WTC11 (cell line): Measurements from ENCODE around the gene SNTB2.

ENCODE experiments used
- GABPB1 ChIP-seq: sonication (generic); formaldehyde crosslinking; IDR thresholded peaks from 2 replicates; pipeline ENCODE4 v1.8.1; 2023; ENCODE audit warnings: mild to moderate bottlenecking, missing genetic modification reagents
- NFATC4 ChIP-seq: fragments of 250-450 bp; sonication (Bioruptor Pico); IDR thresholded peaks from 2 replicates; pipeline ENCODE4 v1.9.0; 2021; ENCODE audit warnings: mild to moderate bottlenecking
- NR1H2 ChIP-seq: sonication (generic); formaldehyde crosslinking; IDR thresholded peaks from 2 replicates; pipeline ENCODE4 v1.9.0; 2021; ENCODE audit warnings: mild to moderate bottlenecking, moderate library complexity, missing genetic modification reagents
- NR3C1 ChIP-seq: sonication (generic); formaldehyde crosslinking; conservative IDR thresholded peaks from 2 replicates; pipeline ENCODE4 v1.8.1; 2023; ENCODE audit warnings: low read depth, mild to moderate bottlenecking, missing genetic modification reagents
- RELA ChIP-seq: sonication (generic); formaldehyde crosslinking; IDR thresholded peaks from 2 replicates; pipeline ENCODE4 v1.8.1; 2022; ENCODE audit warnings: missing genetic modification reagents, mild to moderate bottlenecking, borderline replicate concordance
- TEAD4 ChIP-seq: sonication (generic); formaldehyde crosslinking; IDR thresholded peaks from 2 replicates; pipeline ENCODE4 v1.8.0; 2022; ENCODE audit warnings: mild to moderate bottlenecking, missing genetic modification reagents
- ZBTB21 ChIP-seq: sonication (generic); formaldehyde crosslinking; IDR thresholded peaks from 2 replicates; pipeline ENCODE4 v1.8.1; 2023; ENCODE audit warnings: mild to moderate bottlenecking, missing genetic modification reagents, borderline replicate concordance
- ZNF121 ChIP-seq: sonication (generic); formaldehyde crosslinking; IDR thresholded peaks from 2 replicates; pipeline ENCODE4 v1.8.0; 2023; ENCODE audit warnings: missing genetic modification reagents
- TF ChIP-seq, protein P1 (sequence below): fragments of 200-600 bp; IDR thresholded peaks from 2 replicates; pipeline ENCODE4 v1.8.0; 2022; ENCODE audit warnings: antibody characterized with exemption
- TF ChIP-seq, protein P2 (sequence below): sonication (generic); formaldehyde crosslinking; IDR thresholded peaks from 2 replicates; pipeline ENCODE4 v1.8.0; 2023; ENCODE audit warnings: mild to moderate bottlenecking, missing genetic modification reagents
- TF ChIP-seq, protein P3 (sequence below): sonication (generic); formaldehyde crosslinking; IDR thresholded peaks from 2 replicates; pipeline ENCODE4 v1.8.0; 2022; ENCODE audit warnings: mild to moderate bottlenecking, missing genetic modification reagents
- TF ChIP-seq, protein P4 (sequence below): sonication (generic); formaldehyde crosslinking; IDR thresholded peaks from 2 replicates; pipeline ENCODE4 v1.8.0; 2023; ENCODE audit warnings: missing genetic modification reagents, mild to moderate bottlenecking, borderline replicate concordance
- TF ChIP-seq, protein P5 (sequence below): sonication (generic); formaldehyde crosslinking; conservative IDR thresholded peaks from 2 replicates; pipeline ENCODE4 v1.8.1; 2022; ENCODE audit warnings: mild to moderate bottlenecking, missing genetic modification reagents

DNA sequence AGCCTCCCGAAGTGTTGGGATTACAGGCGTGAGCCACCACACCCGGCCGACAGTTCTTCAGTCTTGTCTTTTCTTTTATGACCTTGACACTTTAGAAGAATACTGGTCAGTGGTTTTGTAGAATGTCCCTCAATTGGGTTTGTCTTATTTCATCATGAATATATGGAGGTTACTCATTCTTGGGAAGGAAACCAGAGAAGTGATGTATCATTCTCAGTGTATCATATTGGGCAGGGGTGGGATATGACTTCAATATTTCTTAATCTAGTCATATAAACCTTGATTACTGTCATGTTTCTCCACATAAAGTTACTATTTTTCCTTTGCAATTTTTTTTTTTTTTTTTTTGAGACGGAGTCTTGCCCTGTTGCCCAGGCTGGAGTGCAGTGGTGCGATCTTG lies 36.9 kb downstream of the SNTB2 start:
- TF ChIP-seq TEAD4 (CRISPR knock-in tag): no peak
- TF ChIP-seq, protein P1, sequence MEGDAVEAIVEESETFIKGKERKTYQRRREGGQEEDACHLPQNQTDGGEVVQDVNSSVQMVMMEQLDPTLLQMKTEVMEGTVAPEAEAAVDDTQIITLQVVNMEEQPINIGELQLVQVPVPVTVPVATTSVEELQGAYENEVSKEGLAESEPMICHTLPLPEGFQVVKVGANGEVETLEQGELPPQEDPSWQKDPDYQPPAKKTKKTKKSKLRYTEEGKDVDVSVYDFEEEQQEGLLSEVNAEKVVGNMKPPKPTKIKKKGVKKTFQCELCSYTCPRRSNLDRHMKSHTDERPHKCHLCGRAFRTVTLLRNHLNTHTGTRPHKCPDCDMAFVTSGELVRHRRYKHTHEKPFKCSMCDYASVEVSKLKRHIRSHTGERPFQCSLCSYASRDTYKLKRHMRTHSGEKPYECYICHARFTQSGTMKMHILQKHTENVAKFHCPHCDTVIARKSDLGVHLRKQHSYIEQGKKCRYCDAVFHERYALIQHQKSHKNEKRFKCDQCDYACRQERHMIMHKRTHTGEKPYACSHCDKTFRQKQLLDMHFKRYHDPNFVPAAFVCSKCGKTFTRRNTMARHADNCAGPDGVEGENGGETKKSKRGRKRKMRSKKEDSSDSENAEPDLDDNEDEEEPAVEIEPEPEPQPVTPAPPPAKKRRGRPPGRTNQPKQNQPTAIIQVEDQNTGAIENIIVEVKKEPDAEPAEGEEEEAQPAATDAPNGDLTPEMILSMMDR: no peak
- TF ChIP-seq RELA (CRISPR knock-in tag): no peak
- TF ChIP-seq, protein P2, sequence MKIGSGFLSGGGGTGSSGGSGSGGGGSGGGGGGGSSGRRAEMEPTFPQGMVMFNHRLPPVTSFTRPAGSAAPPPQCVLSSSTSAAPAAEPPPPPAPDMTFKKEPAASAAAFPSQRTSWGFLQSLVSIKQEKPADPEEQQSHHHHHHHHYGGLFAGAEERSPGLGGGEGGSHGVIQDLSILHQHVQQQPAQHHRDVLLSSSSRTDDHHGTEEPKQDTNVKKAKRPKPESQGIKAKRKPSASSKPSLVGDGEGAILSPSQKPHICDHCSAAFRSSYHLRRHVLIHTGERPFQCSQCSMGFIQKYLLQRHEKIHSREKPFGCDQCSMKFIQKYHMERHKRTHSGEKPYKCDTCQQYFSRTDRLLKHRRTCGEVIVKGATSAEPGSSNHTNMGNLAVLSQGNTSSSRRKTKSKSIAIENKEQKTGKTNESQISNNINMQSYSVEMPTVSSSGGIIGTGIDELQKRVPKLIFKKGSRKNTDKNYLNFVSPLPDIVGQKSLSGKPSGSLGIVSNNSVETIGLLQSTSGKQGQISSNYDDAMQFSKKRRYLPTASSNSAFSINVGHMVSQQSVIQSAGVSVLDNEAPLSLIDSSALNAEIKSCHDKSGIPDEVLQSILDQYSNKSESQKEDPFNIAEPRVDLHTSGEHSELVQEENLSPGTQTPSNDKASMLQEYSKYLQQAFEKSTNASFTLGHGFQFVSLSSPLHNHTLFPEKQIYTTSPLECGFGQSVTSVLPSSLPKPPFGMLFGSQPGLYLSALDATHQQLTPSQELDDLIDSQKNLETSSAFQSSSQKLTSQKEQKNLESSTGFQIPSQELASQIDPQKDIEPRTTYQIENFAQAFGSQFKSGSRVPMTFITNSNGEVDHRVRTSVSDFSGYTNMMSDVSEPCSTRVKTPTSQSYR: no peak
- TF ChIP-seq GABPB1 (CRISPR knock-in tag): no peak
- TF ChIP-seq, protein P3, sequence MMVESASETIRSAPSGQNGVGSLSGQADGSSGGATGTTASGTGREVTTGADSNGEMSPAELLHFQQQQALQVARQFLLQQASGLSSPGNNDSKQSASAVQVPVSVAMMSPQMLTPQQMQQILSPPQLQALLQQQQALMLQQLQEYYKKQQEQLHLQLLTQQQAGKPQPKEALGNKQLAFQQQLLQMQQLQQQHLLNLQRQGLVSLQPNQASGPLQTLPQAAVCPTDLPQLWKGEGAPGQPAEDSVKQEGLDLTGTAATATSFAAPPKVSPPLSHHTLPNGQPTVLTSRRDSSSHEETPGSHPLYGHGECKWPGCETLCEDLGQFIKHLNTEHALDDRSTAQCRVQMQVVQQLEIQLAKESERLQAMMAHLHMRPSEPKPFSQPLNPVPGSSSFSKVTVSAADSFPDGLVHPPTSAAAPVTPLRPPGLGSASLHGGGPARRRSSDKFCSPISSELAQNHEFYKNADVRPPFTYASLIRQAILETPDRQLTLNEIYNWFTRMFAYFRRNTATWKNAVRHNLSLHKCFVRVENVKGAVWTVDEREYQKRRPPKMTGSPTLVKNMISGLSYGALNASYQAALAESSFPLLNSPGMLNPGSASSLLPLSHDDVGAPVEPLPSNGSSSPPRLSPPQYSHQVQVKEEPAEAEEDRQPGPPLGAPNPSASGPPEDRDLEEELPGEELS (CRISPR knock-in tag): no peak
- no peak for TF ChIP-seq NFATC4 (CRISPR knock-in tag)
- no peak for TF ChIP-seq NR3C1 (CRISPR knock-in tag)
- no peak for TF ChIP-seq ZBTB21 (CRISPR knock-in tag)
- no peak for TF ChIP-seq ZNF121 (CRISPR knock-in tag)
- no peak for TF ChIP-seq NR1H2 (CRISPR knock-in tag)
- TF ChIP-seq, protein P4, sequence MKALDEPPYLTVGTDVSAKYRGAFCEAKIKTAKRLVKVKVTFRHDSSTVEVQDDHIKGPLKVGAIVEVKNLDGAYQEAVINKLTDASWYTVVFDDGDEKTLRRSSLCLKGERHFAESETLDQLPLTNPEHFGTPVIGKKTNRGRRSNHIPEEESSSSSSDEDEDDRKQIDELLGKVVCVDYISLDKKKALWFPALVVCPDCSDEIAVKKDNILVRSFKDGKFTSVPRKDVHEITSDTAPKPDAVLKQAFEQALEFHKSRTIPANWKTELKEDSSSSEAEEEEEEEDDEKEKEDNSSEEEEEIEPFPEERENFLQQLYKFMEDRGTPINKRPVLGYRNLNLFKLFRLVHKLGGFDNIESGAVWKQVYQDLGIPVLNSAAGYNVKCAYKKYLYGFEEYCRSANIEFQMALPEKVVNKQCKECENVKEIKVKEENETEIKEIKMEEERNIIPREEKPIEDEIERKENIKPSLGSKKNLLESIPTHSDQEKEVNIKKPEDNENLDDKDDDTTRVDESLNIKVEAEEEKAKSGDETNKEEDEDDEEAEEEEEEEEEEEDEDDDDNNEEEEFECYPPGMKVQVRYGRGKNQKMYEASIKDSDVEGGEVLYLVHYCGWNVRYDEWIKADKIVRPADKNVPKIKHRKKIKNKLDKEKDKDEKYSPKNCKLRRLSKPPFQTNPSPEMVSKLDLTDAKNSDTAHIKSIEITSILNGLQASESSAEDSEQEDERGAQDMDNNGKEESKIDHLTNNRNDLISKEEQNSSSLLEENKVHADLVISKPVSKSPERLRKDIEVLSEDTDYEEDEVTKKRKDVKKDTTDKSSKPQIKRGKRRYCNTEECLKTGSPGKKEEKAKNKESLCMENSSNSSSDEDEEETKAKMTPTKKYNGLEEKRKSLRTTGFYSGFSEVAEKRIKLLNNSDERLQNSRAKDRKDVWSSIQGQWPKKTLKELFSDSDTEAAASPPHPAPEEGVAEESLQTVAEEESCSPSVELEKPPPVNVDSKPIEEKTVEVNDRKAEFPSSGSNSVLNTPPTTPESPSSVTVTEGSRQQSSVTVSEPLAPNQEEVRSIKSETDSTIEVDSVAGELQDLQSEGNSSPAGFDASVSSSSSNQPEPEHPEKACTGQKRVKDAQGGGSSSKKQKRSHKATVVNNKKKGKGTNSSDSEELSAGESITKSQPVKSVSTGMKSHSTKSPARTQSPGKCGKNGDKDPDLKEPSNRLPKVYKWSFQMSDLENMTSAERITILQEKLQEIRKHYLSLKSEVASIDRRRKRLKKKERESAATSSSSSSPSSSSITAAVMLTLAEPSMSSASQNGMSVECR (CRISPR knock-in tag): no peak
- TF ChIP-seq, protein P5, sequence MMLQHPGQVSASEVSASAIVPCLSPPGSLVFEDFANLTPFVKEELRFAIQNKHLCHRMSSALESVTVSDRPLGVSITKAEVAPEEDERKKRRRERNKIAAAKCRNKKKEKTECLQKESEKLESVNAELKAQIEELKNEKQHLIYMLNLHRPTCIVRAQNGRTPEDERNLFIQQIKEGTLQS: no peak
